Upper lobe of left lung (tissue), 4 donors: ENCODE data around the gene RAPGEF2.

Experiments
- CTCF ChIP-seq, 6 experiments: fragments of 450-650 bp in 4 of 6; fragments of 200-600 bp in 2 of 6; sonication (generic) in 2 of 6; IDR thresholded peaks; one replicate each; pipeline ENCODE4 v1.5.1; 2016 to 2019; ENCODE audit warnings: antibody characterized with exemption in 6 of 6
- POLR2AphosphoS5 ChIP-seq, 2 donors: sonication (generic); formaldehyde crosslinking; IDR thresholded peaks; one replicate each; pipeline ENCODE4 v1.5.1; 2017; ENCODE audit warnings: antibody characterized with exemption in 2 of 2

- TF ChIP-seq CTCF (IDR thresholded peaks at IDR 0.05): no peak
- no peak for TF ChIP-seq POLR2AphosphoS5 (IDR thresholded peaks at IDR 0.05)
Measured at GRCh38 chr4:159149666-159150065, 46.8 kb downstream of the RAPGEF2 start.
